Adrenal gland (tissue), 5 donors: ENCODE measurements around the gene NPBWR2.

Source experiments
- POLR2A ChIP-seq, 2 donors: fragments of 450-650 bp; IDR thresholded peaks; one replicate each; pipeline ENCODE4 v1.6.1; 2017; ENCODE audit warnings: antibody characterized with exemption in 2 of 2, mild to moderate bottlenecking in 2 of 2, moderate library complexity in 1 of 2
- TF ChIP-seq, protein P1 (sequence below), 6 experiments: fragments of 450-650 bp in 4 of 6; fragments of 200-600 bp in 2 of 6; sonication (generic) in 1 of 6; IDR thresholded peaks; 1 replicate in 5 of 6; 2 replicates in 1 of 6; pipeline versions ENCODE4 v1.5.1 to v1.8.0; 2016 to 2021; ENCODE audit warnings: antibody characterized with exemption in 6 of 6, mild to moderate bottlenecking in 2 of 6, moderate library complexity in 1 of 6
- donor health status: DM: no; HTN: no; CAD: no.

DNA sequence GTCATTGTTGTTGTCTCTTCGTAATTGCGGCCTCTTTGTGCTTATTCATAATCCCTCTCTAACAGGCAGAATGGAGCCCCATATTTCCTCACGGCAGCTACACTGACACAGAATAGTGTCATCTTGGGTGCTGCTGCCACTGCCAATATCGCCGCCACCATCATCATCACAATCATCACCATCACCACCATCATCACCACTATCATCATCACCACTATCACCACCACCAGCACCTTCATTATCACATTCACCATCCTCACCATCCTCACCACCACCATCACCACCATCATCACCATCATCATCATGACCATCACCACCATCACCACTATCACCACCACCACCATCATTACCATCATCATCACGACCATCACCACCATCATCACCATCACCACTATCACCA, 10.8 kb downstream of the NPBWR2 start:
- TF ChIP-seq, protein P1, sequence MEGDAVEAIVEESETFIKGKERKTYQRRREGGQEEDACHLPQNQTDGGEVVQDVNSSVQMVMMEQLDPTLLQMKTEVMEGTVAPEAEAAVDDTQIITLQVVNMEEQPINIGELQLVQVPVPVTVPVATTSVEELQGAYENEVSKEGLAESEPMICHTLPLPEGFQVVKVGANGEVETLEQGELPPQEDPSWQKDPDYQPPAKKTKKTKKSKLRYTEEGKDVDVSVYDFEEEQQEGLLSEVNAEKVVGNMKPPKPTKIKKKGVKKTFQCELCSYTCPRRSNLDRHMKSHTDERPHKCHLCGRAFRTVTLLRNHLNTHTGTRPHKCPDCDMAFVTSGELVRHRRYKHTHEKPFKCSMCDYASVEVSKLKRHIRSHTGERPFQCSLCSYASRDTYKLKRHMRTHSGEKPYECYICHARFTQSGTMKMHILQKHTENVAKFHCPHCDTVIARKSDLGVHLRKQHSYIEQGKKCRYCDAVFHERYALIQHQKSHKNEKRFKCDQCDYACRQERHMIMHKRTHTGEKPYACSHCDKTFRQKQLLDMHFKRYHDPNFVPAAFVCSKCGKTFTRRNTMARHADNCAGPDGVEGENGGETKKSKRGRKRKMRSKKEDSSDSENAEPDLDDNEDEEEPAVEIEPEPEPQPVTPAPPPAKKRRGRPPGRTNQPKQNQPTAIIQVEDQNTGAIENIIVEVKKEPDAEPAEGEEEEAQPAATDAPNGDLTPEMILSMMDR (IDR thresholded peaks at IDR 0.05) = no peak
- no peak for TF ChIP-seq POLR2A (IDR thresholded peaks at IDR 0.05)
